GM12892 (cell line): ENCODE results near the gene GIGYF1.

Experiments used
- POLR2A ChIP-seq: IDR thresholded peaks from 2 replicates; pipeline ENCODE4 v1.6.1; 2011; ENCODE audit warnings: low read depth, low read length, control low read depth
- POLR2AphosphoS5 ChIP-seq: IDR thresholded peaks from 2 replicates; pipeline ENCODE4 v1.6.1; 2011; ENCODE audit warnings: low read depth, low read length, control low read depth
- TAF1 ChIP-seq: IDR thresholded peaks from 2 replicates; pipeline ENCODE4 v1.6.1; 2011; ENCODE audit warnings: low read depth, mild to moderate bottlenecking, control low read depth, low read length, borderline replicate concordance

- TF ChIP-seq POLR2A, result no peak
- TF ChIP-seq POLR2AphosphoS5, result no peak
- no peak for TF ChIP-seq TAF1
Measured at GRCh38 chr7:100731937-100732636, 38.0 kb upstream of the GIGYF1 start.
